ENCODE measurements around the gene CYP8B1.

Gene CYP8B1

DNA sequence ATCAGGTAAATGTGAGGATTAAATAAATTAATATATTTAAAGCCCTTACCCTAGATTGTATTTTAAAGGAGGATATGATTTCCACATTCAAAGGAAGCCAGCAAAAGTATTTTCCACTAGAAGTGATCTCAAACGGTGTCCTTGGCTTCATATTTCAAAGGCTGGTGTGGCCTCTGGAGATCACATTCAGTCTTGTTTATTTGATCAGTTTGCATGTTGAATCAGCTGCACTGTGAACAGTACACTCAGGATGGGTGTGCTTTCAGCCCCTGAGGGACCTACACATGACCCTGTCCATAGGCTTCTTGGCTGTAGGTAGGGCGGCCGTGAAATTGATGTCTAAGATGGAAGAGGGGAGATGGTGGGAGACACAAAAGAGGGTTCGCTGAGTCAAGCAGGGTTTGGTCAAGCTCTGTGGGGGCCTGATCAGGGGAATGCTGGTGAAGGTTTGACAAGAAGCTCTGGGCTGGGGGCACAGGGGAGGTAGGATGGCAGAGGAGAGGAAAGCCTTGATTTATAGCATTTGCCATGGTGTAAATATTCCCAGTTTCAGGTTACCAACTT, 21.9 kb downstream of the CYP8B1 start:
- DNase-seq, result no peak
- no peak for ATAC-seq

DNA sequence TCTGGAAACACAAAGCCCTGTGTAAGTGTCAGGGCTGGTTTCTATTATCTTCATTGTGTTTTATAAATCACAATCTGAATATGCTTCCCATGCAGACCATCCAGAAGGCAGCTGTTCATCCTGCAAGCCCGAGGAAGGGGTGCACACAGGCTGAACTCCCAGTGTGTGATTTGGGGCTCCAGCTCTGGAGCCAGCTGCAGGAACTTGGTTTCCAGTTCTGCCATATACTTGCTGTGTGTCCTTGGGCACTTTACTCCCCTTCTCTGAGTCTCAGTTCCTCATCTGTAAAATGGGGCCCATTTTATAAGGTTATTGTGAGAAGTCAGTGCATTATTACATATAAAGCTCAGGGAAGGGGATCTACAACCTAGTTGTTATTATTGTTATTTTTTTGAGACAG, 22.6 kb downstream of the CYP8B1 start:
- DNase-seq, result no peak
- no peak for ATAC-seq

DNA sequence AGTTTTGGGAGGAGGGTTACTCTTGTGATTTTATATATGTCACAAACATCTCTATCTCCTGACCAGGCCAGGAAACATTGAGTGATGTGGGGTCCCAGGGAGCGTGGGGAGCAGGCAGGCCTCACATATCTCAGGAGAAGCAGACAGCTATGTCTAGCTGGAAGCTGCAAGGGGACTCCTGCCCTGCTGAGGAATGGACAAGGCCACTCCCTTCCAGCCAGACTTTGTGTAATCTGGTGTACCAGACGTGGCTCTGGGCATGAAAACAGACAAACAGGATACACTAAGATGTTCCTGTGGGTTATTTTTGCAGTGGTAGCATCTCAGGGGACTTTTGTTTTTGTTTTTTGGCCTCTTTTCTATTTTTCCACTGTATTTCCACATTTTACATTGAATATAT, 23.2 kb downstream of the CYP8B1 start:
- no peak for ATAC-seq
- DNase-seq, result no peak

DNA sequence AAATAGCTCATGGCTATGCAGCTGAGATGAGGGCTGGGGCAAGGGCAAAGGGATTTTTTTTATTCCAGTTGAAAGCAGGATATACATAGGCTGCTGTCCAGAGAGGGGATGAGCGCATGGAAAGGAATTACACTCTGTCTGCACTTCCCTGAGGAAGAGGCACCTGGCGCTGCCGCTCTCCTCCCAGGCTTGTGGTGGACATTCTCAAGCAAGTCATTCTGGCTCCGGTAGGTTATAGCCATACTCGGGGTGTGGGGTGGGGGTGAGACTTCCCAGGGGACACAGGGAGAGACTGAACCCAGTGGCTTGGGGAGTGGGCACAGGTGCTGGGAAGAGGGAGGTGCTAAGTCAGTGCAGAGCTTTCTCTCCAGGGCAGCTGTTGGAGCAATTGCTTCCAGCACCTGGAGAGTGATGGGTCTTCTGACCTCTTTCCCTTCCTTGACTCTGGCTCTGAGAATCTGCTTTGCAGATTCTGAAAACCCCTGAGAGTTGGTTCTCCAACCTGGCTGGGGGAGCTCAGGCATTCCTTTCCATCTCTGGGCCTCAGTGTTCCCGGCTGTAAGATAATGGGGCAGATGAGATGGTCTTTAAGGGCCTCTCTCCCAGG, 24.3 kb downstream of the CYP8B1 start:
- no peak for DNase-seq

DNA sequence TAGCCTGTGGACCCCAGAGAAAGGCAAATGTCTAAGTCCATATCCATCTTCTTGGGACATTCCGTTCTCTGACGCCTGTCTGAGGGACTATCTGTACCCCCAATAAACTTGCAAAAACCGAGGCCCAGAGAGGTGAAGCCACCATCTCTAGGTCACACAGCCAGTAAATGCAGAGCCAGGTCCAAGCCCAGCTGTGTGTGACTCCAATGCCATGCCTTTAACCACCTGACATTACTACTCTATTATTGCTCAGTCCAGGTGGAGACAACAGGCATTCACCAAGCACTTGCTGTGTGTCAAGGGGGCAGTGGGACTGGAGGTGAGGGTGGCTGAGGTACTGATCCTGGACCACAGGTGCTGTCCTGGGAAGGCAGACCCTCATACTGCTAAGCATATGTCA, 25.4 kb downstream of the CYP8B1 start:
- DNase-seq (no peak), ATAC-seq (no peak)

More for the DNA sequence above, 24.3 kb downstream of the CYP8B1 start:
- ATAC-seq, result no peak

DNA sequence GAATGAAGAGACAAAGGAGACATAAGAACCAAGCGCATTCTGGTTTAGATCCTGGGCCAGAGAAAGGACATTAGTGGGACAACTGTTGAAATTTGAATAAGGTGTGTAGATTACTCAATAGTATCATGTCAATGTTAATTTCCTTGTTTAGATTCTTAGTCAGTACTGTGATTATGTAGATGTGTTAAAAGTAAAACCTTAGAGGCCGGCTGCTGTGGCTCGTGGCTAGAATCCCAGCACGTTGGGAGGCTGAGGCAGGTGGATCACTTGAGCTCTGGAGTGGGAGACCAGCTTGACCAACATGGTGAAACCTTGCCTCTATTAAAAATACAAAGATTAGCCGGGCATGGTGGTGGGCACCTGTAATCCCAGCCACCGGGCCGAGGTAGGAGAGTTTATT, 26.7 kb downstream of the CYP8B1 start:
- ATAC-seq (no peak), DNase-seq (no peak)

DNA sequence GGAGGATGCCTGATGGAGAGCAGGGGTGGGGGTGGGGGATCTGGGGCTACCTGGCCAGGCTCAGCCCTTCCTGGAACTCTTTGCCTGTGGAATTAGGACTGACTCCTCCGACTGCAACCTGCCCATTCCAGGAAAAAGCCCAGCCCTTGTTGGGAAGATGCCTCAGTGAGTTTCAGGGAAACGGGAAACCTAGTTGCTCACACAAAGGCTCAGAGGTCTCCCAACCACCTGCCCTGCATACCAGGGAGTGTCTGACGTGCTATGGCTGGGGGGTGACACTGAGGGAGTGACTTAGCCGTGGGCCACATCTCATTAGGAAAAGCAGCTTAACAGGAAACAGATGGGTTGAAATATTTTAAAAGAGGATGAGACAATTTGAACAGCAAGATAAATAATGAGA, 27.9 kb downstream of the CYP8B1 start:
- no peak for ATAC-seq

DNA sequence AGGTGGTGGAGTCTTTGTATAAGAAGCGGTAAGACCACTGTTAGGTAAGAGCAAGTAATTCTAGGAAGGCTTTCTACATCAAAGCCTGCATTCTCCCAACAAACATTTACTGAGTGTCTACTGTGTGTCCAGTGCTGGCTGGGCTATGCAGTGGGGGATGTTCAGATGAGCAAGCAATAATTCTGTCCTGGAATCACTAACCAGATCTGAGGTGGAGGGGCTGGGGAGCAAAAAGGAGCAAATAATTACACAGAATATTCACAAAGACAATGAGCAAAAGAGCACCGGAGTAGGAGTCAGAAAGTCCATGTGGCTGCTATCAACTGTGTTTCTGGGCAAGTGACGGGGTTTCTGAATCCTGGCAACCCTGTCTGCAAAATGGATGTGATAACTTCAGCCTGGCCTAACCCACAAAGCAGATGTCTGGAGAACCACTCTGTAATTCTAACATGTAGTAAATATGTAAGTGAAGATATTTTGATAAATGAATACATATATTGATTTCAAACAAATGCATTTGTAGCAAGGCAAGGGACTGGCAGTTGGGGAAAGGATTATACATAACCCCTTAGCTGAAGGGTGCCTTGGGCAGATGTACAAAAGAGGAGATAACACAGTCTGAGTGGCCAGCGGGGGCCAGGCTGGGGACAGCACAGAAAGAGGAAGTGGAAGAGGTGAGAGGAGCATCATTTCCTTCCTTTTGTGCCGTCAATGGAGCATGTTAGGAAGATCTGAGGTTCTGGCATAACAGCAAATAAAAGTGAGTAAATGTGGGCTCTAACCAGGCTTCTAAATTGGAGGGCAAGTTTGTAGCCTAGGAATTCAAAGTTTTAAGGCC, 28.8 kb downstream of the CYP8B1 start:
- peak; percentile 24 for DNase-seq
- peak; percentile 25 for ATAC-seq

More for the DNA sequence above, 27.9 kb downstream of the CYP8B1 start:
- DNase-seq, result no peak

DNA sequence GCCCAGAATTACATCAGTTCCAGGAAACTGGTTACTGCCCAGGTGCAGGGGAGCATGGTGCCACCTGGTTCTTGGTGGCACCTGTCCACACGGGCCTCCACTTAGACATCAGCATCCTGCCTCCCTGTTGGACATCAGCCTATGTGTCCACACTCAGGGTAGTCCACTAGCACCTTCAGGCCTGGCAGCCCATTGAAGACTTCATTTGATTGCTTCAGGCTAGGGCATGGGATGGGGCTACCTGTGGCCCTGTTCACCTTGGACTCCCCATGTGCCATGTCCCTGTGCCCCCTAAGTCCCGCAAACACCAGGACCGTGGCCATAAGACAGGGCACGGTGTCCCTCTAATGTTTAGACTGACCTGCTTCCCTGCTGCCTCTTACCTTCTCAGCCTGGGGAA, 30.9 kb downstream of the CYP8B1 start:
- DNase-seq (no peak), ATAC-seq (no peak)

DNA sequence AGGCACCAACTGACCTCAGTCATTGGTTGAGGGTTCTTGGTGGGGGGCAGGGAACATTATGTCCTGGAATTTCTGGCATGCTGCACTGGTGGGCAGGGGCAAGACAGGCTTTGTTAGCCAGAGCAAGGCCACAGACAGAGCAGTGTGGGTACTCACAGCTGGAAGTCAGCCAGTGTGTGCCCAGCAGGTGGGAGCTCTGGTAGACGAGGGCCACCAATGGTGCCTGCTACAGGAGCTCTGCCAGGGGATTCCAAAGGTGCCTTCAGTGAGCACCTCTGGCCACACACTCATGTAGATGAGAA, 31.3 kb downstream of the CYP8B1 start:
- ATAC-seq (no peak), DNase-seq (no peak)

DNA sequence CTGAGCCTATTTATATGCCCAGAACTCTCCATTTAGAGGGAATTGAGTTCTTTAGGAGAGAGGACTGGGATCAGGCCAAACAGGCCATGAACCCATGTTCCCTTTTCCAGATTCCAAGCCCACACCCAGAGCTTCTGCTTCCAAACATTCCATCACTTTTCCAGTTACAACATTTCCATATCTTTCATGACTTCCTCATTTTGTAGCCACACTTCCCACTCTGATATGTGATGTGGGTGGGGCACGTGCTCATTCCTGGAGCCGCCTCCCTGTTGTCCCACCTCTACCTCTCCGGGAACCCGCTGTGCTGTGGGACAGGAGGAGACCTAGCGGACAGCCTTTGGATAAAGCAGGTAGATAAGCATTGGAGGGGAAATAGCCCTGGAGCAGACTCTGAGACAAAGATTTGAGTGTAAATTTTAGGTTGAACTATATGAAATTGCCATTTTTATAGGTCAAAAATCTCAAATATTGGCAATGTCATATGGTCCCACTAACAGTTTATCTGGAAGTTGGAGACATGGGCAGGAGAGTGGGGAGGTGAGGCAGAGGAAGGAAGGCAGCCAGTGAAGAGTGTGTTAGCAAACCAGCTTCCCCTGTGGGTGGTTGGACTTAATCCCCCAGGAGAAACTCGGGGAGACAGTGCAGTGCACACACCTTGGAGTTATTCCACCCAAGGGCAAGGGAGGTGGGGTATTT, 31.8 kb downstream of the CYP8B1 start:
- no peak for ATAC-seq
- DNase-seq, result no peak

DNA sequence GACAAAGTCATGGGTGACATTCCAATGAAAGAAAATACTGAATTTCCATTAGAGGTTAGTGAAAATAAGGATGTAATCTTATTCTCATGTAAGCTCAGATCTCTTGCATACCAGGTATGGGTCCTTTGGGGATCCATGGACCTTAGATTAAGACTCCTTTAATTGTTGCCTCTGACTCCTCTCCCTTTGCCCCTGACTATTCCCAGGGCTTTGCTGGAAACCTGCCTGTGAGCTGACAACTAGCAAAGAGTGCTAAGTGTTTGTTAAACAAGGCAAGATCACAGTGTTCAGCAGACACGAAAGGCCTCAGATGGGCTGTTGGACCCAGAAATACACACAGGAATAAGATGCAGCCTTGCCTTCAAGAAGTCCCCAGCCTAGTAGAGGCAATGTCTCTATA, 34.3 kb downstream of the CYP8B1 start:
- no peak for ATAC-seq
- no peak for DNase-seq

DNA sequence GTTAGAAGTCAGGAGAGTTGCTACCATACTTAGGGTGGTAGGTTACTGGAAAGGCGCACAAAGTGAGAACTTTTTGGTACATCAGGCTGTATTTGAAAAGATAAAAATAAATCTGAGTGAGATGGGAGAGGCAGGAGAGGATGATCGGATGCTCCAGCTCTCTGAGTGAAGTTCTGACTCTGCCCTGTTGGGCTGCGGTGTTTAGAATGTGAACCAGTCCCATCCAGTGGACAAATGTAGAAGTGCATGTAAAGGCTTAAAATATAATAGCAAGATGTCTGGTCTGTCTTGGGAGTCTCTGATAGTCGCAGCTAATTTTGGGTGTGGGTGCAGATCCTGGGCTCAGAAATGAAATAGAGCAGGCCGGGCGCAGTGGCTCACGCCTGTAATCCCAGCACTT, 36.1 kb downstream of the CYP8B1 start:
- ATAC-seq (peak; percentile 83), DNase-seq (peak; percentile 7)

DNA sequence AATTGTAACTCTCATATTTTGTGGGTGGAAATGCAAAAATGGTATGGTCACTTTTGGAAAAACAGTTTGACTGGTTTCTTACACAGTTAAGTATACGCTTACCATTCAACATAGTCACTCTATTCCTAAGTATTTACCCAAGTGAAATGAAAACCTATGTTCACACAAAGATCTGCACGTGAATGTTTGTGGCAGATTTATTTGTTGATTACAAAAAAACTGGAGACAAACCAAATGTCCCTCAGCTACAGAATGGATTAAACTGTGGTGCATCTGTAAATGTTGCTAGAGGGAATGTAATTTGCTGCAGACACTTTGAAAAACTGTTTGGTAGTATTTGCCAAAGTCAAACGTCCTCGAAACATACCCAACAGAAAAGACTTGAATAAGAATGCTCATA, 37.1 kb downstream of the CYP8B1 start:
- ATAC-seq, result no peak
- no peak for DNase-seq

DNA sequence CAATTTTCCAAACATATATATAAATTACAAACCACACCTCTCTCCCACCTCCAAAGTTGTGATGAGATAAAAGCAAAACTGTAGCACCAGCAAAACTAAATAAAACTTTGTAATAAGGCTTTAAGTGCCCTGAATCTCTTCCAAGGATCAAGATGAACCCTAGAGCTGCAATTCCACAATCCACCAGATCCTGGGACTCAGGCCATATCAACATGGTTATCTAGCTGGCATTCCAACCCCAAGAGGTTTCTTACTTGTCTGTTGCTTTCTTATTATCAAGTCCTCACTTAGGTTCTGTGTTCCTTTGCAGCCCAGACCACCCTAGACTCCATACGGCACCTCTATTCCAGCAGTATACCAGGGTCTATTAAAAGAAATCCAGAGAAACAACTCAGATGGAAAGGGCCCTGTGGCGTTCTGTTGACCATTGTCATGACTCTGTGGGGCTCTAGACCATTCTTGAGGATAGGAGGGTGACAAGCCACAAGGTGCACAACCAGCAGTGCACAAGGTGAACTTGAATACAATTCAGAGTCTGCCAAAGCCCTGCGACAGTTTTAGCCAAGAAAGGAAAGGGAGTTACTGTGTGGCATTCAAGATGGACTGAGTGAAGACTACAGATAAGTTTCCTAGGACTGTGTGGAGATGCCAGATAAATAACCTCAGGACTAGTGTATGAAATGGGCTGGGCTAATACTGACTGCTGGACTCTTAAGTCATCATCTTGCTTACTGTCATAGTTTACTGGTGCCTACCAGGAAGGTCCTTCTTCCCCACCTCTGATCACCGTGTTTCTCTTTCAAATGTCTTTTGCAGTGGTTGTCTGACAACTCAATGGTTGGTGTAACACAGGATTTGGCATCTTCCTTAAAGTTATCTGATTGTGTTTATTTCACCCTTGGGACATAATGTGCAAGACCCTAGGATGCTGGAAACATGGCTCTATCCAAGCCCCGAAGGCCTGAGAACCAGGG, 39.2 kb downstream of the CYP8B1 start:
- ATAC-seq (no peak), DNase-seq (no peak)

DNA sequence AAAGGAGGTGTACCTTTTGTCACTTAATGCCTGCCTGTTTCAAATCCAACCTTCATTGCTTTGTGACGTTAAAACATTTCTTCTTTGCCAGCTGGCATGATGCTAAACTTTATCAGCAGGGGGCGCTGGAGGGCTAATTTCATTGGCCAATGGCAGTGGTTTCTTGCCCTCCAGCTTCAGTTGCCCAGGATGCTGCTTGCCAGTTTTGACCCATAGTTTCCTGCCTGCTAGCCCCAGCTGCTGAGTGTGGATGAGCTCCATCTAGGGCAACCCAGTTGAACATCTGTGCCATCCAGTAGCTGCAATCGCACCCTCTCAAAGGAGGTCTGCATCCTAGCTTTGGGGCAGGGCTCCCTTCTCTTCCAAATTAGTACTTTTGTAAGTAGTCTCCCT, 44.4 kb downstream of the CYP8B1 start:
- ATAC-seq (peak; percentile 79), DNase-seq (peak; percentile 86)

DNA sequence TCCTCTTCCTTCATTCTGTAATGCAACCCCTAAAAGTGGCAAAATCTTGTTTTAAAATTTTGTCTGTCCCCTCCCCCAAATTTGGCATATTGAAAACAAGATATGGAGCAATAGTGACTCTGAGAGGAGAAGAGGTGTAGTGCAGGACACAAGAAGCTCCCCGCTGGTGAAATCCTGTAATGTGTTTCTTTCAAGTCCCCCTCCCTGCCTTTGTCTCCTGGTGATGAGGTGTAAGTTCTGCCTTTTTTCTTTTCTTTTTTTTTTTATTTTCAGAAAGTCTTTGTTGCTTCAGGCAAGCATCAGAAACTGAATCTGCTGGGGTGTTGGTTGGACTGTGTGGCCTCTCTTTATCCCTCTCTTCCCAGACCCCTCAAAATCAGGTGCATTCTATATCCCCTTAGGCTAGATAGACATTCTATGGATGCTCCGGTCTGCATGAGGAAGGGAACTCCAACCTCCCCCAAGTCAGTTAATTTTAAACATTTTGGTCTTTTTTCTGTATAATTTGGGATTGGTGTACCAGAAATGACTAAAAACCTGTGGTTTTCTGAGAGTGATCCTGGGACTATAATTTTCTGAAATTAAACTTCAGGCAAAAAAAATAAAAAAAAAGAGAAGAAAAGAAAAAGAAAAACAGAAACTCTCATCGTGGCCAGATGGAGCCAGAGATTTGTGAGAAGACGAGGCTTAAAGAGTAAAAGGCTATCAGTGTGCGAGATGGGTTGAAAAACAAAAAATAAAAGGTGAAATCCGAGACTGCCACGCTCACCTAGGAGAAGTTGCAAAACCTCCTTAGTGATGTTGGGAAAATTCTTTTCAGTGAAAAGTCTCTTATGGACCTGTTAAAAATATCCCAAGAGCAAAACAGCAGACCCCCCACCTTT, 45.0 kb downstream of the CYP8B1 start:
- ATAC-seq, result no peak
- DNase-seq, result no peak

DNA sequence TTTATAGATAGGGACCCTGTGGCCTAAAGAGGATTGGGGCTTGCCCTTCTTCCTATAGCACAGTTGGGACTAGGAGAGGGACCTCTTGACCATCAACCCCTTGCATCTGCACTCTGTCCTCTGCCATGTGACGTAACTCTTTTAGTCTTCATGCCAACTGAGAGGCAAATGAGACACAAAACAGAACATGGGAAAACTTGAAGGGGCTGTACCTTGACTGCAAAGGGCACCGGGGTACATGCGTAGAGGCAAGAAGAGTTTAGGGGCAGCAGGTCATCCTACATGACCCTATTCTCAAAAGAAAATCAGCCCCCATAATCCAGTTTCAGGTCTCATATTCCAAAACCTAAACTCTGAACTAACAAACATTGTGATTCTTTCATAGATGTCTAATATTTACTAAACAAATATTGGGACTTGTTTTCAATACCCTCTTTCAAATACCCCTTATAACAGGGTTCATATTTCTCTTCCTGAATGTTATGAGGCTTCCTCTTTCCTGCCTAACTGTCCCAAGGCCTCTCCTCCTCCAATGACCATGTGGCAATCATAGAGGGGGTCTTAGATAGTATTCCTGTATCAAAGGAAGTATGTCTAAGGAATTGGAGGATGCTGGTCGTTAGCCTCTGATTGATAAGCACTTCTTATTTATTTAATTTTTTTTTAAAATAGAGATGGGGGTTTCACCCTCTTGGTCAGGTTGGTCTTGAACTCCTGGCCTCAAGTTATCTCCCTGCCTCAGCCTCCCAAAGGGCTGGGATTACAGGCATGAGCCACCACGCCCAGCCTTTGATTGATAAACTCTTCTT, 45.8 kb downstream of the CYP8B1 start:
- no peak for DNase-seq
- no peak for ATAC-seq

DNA sequence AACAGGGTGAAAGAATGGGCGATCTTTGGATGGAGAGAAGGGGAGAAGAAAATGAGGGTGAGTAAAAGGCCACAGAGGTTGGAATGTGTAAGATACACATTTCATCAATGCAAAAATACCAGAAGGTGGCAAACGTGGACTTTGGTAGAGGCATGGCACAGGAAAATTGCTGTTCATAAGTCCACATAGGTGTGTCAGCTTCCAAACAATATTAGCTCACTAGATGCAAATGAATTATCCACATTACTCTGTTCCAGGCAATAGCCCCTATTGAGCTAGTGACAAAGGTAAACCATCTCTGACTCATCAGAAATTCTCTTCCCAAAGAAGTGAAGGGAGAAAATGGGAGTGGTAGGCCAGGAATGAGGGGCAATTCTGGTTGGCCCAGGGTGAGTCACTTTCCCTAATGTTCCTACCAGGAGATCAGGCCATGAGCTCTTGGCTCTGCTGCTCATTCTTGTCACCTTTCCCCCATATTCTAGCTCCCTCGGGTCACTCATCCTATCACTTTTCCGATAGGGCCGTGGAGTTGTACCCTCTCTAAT, 46.5 kb downstream of the CYP8B1 start:
- DNase-seq (no peak), ATAC-seq (no peak)

DNA sequence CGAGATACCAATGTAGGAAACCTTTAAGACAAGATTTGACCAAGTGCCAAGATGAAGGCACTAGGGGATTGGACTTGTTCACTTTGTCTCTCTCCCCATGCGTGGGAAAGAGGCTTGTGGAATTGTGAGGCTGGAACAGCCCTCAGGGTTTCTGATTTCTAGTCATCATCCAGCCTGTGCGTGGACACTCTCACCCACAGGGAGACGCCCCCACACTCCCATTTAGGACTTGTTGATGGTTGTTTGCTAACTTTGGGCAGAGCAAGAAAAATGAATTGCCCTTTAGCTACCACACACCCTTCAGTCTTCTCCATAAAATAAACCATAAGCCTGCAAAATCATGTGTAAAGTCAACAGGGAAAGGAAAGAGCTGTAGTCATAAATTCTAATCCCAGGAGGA, 48.0 kb downstream of the CYP8B1 start:
- ATAC-seq (no peak), DNase-seq (no peak)

All from stimulated activated naive CD8-positive, alpha-beta T cell treated with anti-CD3 and anti-CD28 coated beads, Interleukin-15, Interleukin-2, amounts not matched to agents 100 U/mL and 50 U/mL, for 24 hours (primary cell).